Right hindlimb (tissue), 1 donor: ENCODE results near the gene MASTL.
"Not testable (repeated sequence)": the region's sequence is repeated elsewhere in the genome, so short reads cannot be mapped to it uniquely, and the experiment has no call there.

Source experiments
- DNase-seq: peaks from one replicate; pipeline ENCODE4 v3.0.0-alpha.2; 2018

The MASTL gene

DNA sequence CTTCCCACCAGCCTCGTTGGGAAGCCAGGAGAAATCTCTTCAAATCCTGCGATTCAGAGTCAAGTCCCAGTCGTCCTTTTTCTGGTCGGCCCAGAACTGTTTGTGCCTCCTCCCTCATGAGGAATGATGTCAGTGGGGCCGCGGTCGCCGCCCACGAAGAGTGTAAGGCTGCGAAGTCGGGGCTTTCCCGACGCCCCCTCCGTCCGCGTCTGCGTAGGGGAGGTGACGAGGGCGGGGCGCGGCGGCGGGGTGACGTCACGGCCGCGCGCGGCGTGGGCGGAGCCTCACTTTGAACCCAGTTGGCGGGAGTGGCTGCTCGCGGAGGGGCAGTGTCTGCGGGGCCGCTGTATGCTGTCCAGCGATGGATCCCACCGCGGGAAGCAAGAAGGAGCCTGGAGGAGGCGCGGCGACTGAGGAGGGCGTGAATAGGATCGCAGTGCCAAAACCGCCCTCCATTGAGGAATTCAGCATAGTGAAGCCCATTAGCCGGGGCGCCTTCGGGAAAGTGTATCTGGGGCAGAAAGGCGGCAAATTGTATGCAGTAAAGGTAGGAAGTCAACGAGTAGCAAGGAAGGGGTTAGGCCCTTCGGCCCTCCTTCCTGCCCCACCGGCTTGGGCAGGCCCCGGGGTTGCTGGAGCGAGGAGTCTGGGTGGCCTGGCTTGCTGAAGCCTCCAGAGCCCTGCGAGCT lies at the start of gene MASTL:
Gene MASTL (plus strand): TSS at position 287 of the 689 bp plus-strand sequence. CDS start 75 bp downstream, at position 362.
- peak; percentile 95 for DNase-seq

DNA sequence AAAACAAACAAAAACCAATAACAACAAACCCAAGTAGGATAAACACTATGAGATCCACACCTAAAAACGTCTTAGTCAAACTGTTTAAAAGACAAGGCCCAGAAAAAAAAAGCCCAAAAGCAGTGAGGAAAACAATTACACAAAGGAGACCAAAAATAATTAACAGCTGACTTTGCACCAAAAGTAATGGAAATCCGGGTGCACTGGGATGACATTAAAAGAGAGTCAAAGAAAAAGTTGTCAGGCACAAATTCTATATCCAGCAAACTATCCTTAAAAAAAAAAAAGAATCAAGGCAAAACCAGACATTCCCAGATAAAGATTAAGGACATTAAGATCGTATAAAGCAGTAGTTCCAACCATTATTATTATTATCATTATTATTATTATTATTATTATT lies 47.0 kb upstream of the MASTL start:
- DNase-seq, result no peak

DNA sequence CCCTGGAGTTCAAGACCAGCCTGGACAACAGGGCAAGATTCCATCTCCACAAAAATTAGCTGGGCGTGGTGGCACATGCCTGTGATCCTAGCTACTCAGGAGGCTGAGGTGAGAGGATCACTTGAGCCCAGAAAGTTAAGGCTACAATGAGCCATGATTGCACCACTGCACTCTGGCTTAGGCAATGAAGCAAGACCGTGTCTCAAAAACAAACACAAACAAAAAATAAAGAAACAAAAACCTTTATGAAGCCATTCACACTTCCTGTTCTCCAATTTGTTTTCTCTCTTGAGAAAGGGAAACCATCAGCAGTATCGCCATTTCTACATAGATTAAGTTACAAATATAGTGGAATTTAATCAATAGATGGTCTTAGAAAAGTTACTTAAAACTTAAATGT lies 20.8 kb upstream of the MASTL start:
- DNase-seq, result no peak

DNA sequence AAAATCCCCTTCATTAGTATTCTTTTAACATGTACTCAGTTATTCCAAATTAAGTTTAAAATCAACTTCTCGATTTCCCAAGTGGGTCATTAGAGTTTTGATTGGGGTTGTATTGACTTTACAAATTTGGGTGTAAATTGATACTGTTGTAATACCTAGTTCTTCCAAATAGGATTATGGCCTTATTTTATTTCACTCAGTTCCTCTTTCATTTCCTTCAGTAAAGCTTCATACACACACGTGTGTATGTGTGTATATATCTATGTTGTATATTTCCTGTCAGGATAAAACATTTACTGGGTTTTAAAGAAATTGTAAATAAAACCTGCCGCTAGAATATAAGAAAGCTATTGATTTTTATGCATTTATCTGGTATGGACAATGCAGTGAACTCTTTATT lies 16.9 kb upstream of the MASTL start:
- no peak for DNase-seq

DNA sequence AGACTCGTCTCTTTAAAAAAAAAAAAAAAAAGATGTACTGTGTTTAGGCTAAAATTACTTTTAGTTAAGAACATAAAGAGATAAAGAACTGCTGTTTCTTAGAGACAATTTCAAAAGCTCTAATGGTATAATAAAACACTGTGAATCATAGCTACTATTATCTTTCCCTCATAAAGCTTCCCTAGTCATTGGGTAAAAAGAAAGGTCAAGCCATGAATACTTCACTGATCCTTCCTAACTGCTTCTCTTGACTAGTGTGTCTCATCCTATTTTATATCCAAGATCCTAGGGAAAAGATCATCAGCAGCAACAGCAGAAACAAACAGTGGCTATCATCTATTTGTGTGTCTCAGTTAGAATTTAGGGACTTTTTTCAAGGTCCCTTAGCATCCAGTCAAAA lies 11.5 kb upstream of the MASTL start:
- DNase-seq, result no peak

GRCh38 chr10:27145937-27146336 lies 9.2 kb upstream of the MASTL start:
- no peak for DNase-seq

DNA sequence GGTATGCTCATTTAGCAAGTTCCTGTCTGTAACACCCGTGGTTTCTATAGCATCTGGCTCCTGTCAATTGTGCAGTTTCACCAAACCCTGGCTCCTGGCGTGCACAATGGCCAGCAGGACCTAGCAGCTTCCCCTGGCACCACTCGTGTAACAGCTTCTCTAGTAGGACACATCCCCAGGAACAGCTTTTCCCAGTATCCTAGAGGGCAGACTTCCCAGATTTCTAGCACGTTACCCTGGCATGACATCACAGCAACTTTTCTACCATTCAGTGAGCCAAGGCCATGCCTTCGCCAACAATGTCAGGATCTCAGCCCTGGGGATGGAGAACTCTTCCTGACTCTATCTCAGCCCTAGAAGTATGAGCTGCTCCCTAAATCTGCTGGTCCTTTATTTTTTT lies 7.5 kb upstream of the MASTL start:
- DNase-seq, result no peak

- DNase-seq, result no peak
These were observed 4.9 kb upstream of the MASTL start for GRCh38 chr10:27150261-27150660.

GRCh38 chr10:27152687-27153086 lies 2.5 kb upstream of the MASTL start:
- DNase-seq, result no peak

GRCh38 chr10:27153329-27153728 lies 1.8 kb upstream of the MASTL start:
- no peak for DNase-seq

DNA sequence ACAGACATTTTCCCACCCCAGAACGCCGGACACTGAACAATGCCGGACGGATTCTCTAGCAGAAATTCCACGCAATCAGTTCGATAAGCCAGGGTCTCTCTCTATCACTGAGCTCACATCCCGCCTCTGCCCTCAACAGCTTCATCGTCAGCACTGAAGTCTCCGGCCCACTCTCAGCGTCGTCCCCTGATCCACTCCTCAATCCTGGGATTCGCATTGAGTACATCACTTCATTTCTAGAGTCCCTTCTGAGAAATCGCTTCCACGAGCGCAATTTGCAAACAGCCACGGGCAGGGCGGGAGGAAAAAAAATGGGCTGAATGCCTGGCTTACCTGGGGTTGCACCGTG lies 1.3 kb upstream of the MASTL start:
- DNase-seq, result no peak

- not testable (repeated sequence) for DNase-seq
These were observed 1.4 kb downstream of the MASTL start for GRCh38 chr10:27156566-27156965.

DNA sequence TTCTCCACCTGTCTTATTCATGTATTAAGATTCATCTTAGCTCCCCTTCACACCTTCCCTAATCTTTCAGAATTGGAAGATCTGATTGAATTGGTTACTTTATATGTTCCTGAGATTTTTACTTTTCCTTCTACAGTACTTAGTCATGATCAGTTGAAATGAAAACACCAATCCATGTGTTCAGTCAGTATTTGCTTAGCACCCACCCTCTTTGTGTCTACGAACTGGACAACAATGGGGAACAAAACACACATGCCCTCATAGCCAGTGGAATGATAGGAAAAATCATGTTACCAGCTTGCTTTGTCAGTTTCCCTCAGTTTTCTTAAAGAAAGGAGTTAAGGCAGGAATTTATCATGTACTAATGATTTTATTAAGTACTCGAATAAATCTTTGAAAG lies 2.0 kb downstream of the MASTL start:
- DNase-seq, result no peak

DNA sequence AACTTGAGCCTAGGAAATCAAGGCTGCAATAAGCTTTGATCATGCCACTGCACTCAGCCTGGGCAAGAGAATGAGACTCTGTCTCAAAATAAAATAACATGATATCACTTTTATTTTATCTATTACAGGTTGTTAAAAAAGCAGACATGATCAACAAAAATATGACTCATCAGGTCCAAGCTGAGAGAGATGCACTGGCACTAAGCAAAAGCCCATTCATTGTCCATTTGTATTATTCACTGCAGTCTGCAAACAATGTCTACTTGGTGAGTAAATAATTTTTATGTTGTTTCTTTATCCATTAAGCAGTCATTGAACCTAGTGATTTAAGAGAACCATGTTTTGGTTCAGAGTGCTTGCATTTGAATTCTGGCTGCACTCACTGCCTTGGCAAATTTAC lies 3.3 kb downstream of the MASTL start:
- no peak for DNase-seq

DNA sequence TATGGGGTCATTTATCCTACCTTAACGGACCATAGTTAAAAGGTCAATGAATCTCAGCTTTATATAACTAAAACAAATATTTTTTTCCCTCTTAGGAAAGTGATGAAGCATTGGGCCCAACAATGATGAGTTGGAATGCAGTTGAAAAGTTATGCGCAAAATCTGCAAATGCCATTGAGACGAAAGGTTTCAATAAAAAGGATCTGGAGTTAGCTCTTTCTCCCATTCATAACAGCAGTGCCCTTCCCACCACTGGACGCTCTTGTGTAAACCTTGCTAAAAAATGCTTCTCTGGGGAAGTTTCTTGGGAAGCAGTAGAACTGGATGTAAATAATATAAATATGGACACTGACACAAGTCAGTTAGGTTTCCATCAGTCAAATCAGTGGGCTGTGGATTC lies 14.7 kb downstream of the MASTL start:
- DNase-seq, result no peak

DNA sequence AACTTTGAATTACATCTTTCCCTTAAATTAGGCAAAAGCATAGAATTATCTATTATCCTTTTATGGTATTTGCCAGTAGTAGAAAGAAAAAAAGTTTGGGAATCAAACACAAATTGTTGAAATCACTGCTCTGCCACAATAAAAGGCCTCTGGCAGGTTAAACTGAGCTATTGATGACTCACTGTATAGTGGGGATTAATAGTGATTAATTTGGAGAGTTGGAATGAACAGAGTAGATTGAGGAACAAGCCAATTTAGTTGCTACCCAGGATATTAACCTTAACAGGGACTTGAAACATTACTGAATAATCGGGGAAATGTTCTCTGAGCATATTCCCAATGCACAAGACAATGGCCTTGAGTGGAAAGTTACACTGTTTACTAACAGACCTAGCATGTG lies 33.1 kb downstream of the MASTL start:
- DNase-seq, result no peak

DNA sequence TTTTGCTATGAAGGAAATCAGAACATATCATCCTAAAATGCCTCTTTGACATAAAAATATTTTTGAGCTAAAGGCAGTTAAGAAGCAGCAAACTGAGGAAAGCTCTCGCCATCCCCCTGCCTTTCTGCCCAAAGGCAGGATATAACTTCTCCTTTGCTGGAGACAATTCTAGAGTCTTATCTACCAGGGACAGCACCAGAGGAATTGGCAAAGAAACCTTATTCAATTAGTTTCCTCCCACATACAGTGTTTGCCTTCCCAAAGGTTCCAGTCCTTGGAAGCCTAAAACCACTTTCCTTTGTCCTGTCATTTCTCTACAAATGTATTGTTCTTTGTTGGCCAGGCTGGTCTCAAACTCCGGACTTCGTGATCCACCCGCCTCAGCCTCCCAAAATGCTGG lies 33.7 kb downstream of the MASTL start:
- DNase-seq, result no peak

DNA sequence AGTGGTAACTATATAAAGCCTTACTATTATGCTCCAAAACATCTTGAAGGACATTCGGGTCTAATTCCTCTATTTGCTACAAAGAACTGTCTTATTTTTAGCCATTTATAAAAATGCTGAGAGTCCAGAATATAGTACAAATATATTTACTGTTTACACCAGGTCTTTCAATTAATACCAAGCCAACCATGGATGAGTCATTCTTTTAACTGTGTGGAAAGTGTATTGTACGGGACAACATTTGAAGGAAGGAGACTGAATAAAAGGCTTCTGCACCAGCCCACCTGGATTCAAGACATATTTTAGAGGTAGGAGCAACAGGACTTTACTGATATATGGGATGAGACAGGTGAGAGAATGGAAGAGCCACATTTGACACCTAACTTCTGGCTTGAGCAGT lies 35.4 kb downstream of the MASTL start:
- DNase-seq, result no peak

GRCh38 chr10:27192284-27192683 lies 37.1 kb downstream of the MASTL start:
- peak; percentile 21 for DNase-seq

- no peak for DNase-seq
These were observed 42.9 kb downstream of the MASTL start for GRCh38 chr10:27197980-27198620.

- no peak for DNase-seq
These were observed 48.7 kb downstream of the MASTL start for GRCh38 chr10:27203806-27204205.

DNA sequence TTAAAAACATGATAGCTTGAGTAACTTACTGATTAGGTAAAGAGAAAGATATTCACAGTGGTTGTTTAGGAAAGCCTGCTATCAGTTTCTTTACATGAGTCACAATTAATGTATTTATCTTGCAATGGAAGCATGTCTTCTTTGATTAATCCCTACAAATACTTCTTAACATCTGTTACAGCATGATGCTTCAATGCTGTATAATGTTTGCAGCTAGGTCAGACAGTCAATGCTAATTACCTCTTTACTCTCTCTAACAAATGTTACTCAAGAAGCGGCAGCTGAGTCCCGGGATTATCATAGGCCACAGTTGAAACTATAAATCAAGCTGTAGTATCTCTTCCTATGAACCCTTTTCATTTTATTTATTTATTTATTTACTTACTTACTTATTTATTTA lies 52.2 kb downstream of the MASTL start:
- DNase-seq, result no peak

- no peak for DNase-seq
These were observed 68.8 kb downstream of the MASTL start for GRCh38 chr10:27223964-27224363.

GRCh38 chr10:27225011-27225590 lies 69.9 kb downstream of the MASTL start:
- DNase-seq, result no peak
